ENCODE results near the gene SUGP1. TPM values are rescaled to one million over a fixed set of nuclear protein-coding genes. Genes with fewer than 3 reads are reported as not detected.

Gene SUGP1
- total RNA-seq, 8 experiments from 2014 or later = 27.6 to 66.0 (median 42.5) TPM

- Histone ChIP-seq H3K4me1 (replicated peaks in 1 of 2) (no peaks in the 10 kb centered on the region), H3K4me3 (no peak overlapping the region), H3K27ac (no peak overlapping the region)
- no peak for ATAC-seq (replicated peaks in 6 of 8)
- WGBS, 10 experiments = 50 to 100% (median 60%) methylated on average over 1 to 3 of the region's 3 CpGs; no CpG with 5 or more reads in 3 of the 10 experiments
- in situ Hi-C loops (cut with MboI; ENCODE audit: low pct_unique_long_range_greater_than_20kb in 2 of 9, low sequenced_read_pairs in 9 of 9, unreplicated experiment in 9 of 9) = no loop called here
Measured at GRCh38 chr19:19336597-19336996, 16.3 kb upstream of the SUGP1 start.

- in situ Hi-C loops (cut with MboI; ENCODE audit: low pct_unique_long_range_greater_than_20kb in 2 of 9, low sequenced_read_pairs in 9 of 9, unreplicated experiment in 9 of 9) = no loop called here
- H3K4me1 ChIP-seq (replicated peaks in 1 of 2) = no peaks in the 10 kb centered on the region
- H3K27ac ChIP-seq = no peak overlapping the region
- no peak for ATAC-seq (replicated peaks in 6 of 8)
- no peak overlapping the region for H3K4me3 ChIP-seq
- 84 to 100% (median 93%) methylated on average over 2 to 10 of the region's 16 CpGs; no CpG with 5 or more reads in 2 of the 10 experiments for whole genome bisulfite sequencing, 10 experiments
Measured at GRCh38 chr19:19335408-19336158, 15.3 kb upstream of the SUGP1 start.

- H3K27ac ChIP-seq = no peak overlapping the region
- no peak for ATAC-seq (replicated peaks in 6 of 8)
- WGBS, 10 experiments = 62 to 94% (median 87%) methylated on average over 2 of the region's 3 CpGs; no CpG with 5 or more reads in 6 of the 10 experiments
- H3K4me3 ChIP-seq = no peak overlapping the region
- no peaks in the 10 kb centered on the region for H3K4me1 ChIP-seq (replicated peaks in 1 of 2)
- in situ Hi-C loops (cut with MboI; ENCODE audit: low pct_unique_long_range_greater_than_20kb in 2 of 9, low sequenced_read_pairs in 9 of 9, unreplicated experiment in 9 of 9) = no loop called here
Measured at GRCh38 chr19:19334989-19335344, 14.7 kb upstream of the SUGP1 start.

- WGBS, 10 experiments = 68 to 98% (median 80%) methylated on average over 1 to 7 of the region's 22 CpGs; no CpG with 5 or more reads in 3 of the 10 experiments
- in situ Hi-C loops (cut with MboI; ENCODE audit: low pct_unique_long_range_greater_than_20kb in 2 of 9, low sequenced_read_pairs in 9 of 9, unreplicated experiment in 9 of 9) = no loop called here
- no peak for ATAC-seq (replicated peaks in 6 of 8)
- no peaks in the 10 kb centered on the region for H3K4me1 ChIP-seq (replicated peaks in 1 of 2)
- no peak overlapping the region for H3K27ac ChIP-seq
- H3K4me3 ChIP-seq = no peak overlapping the region
Measured at GRCh38 chr19:19334063-19334988, 14.0 kb upstream of the SUGP1 start.

- H3K4me1 ChIP-seq (replicated peaks in 1 of 2) = no peaks in the 10 kb centered on the region
- H3K4me3 ChIP-seq = no peak overlapping the region
- WGBS, 10 experiments = 65 to 100% (median 93%) methylated on average over 1 to 5 of the region's 6 CpGs; no CpG with 5 or more reads in 2 of the 10 experiments
- no peak overlapping the region for H3K27ac ChIP-seq
- no peak for ATAC-seq (replicated peaks in 6 of 8)
- in situ Hi-C loops (cut with MboI; ENCODE audit: low pct_unique_long_range_greater_than_20kb in 2 of 9, low sequenced_read_pairs in 9 of 9, unreplicated experiment in 9 of 9) = no loop called here
Measured at GRCh38 chr19:19329126-19329525, 8.8 kb upstream of the SUGP1 start.

- in situ Hi-C loops (cut with MboI; ENCODE audit: low pct_unique_long_range_greater_than_20kb in 2 of 9, low sequenced_read_pairs in 9 of 9, unreplicated experiment in 9 of 9) = no loop called here
- 93 to 100% (median 100%) methylated on average over 1 to 4 of the region's 8 CpGs; no CpG with 5 or more reads in 4 of the 10 experiments for WGBS, 10 experiments
- no peak for ATAC-seq (replicated peaks in 6 of 8)
- Histone ChIP-seq H3K27ac (no peak overlapping the region), H3K4me3 (no peak overlapping the region), H3K4me1 (replicated peaks in 1 of 2) (no peaks in the 10 kb centered on the region)
Measured at GRCh38 chr19:19327672-19328071, 7.4 kb upstream of the SUGP1 start.

GRCh38 chr19:19324059-19324770, 3.9 kb upstream of the SUGP1 start:
- Histone ChIP-seq H3K4me3 (no peak overlapping the region), H3K27ac (no peak overlapping the region), H3K4me1 (replicated peaks in 1 of 2) (peaks cover 13 to 14% of the 10 kb centered on the region in 2 donors)
- in situ Hi-C loops (cut with MboI; ENCODE audit: low pct_unique_long_range_greater_than_20kb in 2 of 9, low sequenced_read_pairs in 9 of 9, unreplicated experiment in 9 of 9) = no loop called here
- WGBS, 10 experiments = 73 to 100% (median 100%) methylated on average over 1 to 7 of the region's 7 CpGs; no CpG with 5 or more reads in 1 of the 10 experiments
- ATAC-seq (replicated peaks in 6 of 8) = no peak

GRCh38 chr19:19321141-19321577, 850 bp upstream of the SUGP1 start:
- Histone ChIP-seq H3K4me1 (replicated peaks in 1 of 2) (peaks cover 15 to 16% of the 10 kb centered on the region in 2 donors), H3K27ac (peak overlapping the region; percentile 98), H3K4me3 (peak overlapping the region; percentile 48 to 94 (median 76))
- 0 to 2% (median 0%) methylated on average over 1 to 18 of the region's 34 CpGs; no CpG with 5 or more reads in 6 of the 10 experiments for WGBS, 10 experiments
- ATAC-seq (replicated peaks in 6 of 8) = no peak
- in situ Hi-C loops (cut with MboI; ENCODE audit: low pct_unique_long_range_greater_than_20kb in 2 of 9, low sequenced_read_pairs in 9 of 9, unreplicated experiment in 9 of 9) = no loop called here

GRCh38 chr19:19319732-19320360, 463 bp downstream of the SUGP1 start:
- WGBS, 10 experiments = 0 to 58% (median 10%) methylated on average over 1 to 23 of the region's 32 CpGs

GRCh38 chr19:19316082-19316481, 4.2 kb downstream of the SUGP1 start:
- in situ Hi-C loops (cut with MboI; ENCODE audit: low pct_unique_long_range_greater_than_20kb in 2 of 9, low sequenced_read_pairs in 9 of 9, unreplicated experiment in 9 of 9) = no loop called here
- WGBS, 10 experiments = 60 to 100% (median 90%) methylated on average over 1 of the region's 1 CpG; no CpG with 5 or more reads in 6 of the 10 experiments
- no peak overlapping the region for H3K4me3 ChIP-seq
- H3K4me1 ChIP-seq (replicated peaks in 1 of 2) = peaks cover 7% of the 10 kb centered on the region in 2 donors
- no peak overlapping the region for H3K27ac ChIP-seq
- no peak for ATAC-seq (replicated peaks in 6 of 8)

More at GRCh38 chr19:19319732-19320360, 463 bp downstream of the SUGP1 start:
- Histone ChIP-seq H3K4me3 (peak overlapping the region; percentile 48 to 94 (median 76)), H3K4me1 (replicated peaks in 1 of 2) (peaks cover 15 to 16% of the 10 kb centered on the region in 2 donors), H3K27ac (peak overlapping the region; percentile 98)
- in situ Hi-C loops (cut with MboI; ENCODE audit: low pct_unique_long_range_greater_than_20kb in 2 of 9, low sequenced_read_pairs in 9 of 9, unreplicated experiment in 9 of 9) = no loop called here
- ATAC-seq (replicated peaks in 6 of 8) = peak in 2 of 8 experiments; percentile 8 to 10

- 70 to 100% (median 87%) methylated on average over 1 to 2 of the region's 2 CpGs; no CpG with 5 or more reads in 5 of the 10 experiments for WGBS, 10 experiments
- Histone ChIP-seq H3K4me3 (no peak overlapping the region), H3K27ac (no peak overlapping the region), H3K4me1 (replicated peaks in 1 of 2) (peaks cover 7% of the 10 kb centered on the region in 2 donors)
- in situ Hi-C loops (cut with MboI; ENCODE audit: low pct_unique_long_range_greater_than_20kb in 2 of 9, low sequenced_read_pairs in 9 of 9, unreplicated experiment in 9 of 9) = no loop called here
- ATAC-seq (replicated peaks in 6 of 8) = no peak
Measured at GRCh38 chr19:19315444-19315843, 4.9 kb downstream of the SUGP1 start.

GRCh38 chr19:19308373-19308772, 11.9 kb downstream of the SUGP1 start:
- WGBS, 10 experiments = 70 to 100% (median 95%) methylated on average over 1 to 4 of the region's 10 CpGs; no CpG with 5 or more reads in 6 of the 10 experiments
- in situ Hi-C loops (cut with MboI; ENCODE audit: low pct_unique_long_range_greater_than_20kb in 2 of 9, low sequenced_read_pairs in 9 of 9, unreplicated experiment in 9 of 9) = no loop called here

More at GRCh38 chr19:19308373-19308772, 11.9 kb downstream of the SUGP1 start:
- no peak overlapping the region for H3K4me3 ChIP-seq
- no peaks in the 10 kb centered on the region for H3K4me1 ChIP-seq (replicated peaks in 1 of 2)
- H3K27ac ChIP-seq = no peak overlapping the region
- ATAC-seq (replicated peaks in 6 of 8) = no peak
